Middle frontal gyrus (tissue), 1 donor: Measurements from ENCODE around the gene HIVEP2.

ENCODE experiments used
- DNase-seq: peaks from one replicate; pipeline ENCODE4 v3.0.0-alpha.2; 2015; ENCODE audit warnings: low spot score; ENCODE audit errors: extremely low spot score

Gene HIVEP2

DNA sequence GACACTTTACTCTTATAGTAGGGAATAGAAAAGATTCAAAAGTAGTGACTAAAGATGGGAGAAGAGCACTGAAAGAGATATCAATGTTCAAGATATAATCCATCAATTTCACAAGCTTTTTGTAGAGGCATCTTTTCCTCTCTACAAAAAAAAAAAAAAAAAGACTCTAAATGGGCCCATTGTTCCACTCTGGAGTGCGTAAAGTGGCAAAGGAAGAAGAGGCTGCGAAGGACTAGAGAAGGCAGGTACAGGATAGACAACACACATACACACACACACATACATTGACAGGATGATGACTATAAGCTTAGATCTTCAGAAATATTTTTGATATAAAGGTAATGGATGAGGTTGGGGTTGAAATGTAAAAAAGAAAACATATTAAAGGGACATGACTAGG lies 157.6 kb downstream of the HIVEP2 start:
- no peak for DNase-seq

DNA sequence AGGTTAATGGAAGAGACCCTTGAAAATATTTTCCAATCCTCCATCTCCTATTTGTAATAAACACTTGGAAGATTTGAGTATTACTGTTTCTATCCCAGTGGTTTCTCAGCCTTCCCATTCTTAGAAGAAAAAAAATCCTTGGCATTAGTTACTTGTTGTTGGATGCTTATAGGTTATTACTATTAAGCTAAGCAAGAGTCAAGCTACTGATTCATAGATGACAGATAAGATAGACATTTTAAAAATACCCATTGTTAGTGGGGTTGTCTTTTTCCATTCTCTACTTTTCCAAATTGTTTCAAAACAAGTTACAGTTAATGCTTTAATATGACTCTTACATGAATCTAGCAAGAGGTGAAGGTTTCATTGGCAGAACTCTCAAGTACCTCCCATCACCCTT lies 158.5 kb downstream of the HIVEP2 start:
- DNase-seq = no peak

DNA sequence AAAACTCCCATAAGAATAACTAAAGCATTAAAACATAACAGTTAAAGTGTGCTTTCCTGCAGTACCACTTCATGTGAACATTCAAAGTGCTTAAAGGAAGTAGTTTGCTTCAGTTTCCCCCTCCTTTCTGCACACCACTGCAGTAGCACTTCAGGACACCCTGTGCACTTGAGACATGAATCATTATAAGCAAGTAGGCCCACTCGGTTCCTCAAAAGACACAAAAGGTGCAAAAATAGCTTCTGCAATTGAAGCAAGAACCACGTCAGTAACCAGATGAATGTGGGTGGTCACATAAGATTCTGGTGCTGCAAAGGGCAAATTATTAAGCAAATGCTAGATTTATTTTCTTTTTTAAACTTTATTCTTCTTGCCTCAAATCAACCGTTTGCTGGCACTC lies 160.6 kb downstream of the HIVEP2 start:
- DNase-seq = peak; percentile 19

DNA sequence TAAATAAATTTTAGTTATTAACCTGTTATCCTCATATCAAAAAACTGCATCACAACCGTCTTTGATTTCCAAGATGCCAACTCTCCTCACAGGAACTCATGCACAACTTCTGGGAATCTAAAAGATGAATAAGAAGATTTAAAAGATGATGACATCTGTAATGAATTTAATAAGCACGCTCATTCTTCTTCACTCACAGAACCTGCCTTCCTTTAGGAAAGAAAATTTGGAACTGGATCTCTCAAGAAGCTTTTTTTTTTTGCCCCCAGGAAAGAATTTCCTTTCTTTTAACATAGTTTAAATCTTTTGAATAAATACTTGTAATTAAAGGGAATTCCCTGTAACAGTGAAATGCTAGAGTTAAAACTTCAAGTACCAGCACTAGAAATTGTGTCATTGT lies 161.5 kb downstream of the HIVEP2 start:
- no peak for DNase-seq

DNA sequence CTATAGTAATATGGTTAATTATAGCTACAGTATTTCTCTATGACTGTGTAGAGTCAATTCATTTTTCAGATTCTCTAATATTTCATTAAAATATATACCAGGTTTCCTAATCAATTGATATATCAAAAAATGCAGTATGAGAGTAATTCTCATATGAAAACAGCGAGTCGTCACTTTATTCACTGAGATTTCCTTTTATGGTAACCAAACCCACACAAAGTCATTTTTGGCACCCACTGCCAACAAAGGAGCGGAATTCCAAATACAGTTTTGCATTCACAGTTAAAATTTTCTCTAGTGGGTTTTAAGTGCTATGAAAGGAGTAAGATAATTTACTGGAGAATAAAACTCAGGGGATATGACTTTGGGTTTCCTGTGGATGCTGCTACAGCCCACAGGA lies 163.8 kb downstream of the HIVEP2 start:
- no peak for DNase-seq

DNA sequence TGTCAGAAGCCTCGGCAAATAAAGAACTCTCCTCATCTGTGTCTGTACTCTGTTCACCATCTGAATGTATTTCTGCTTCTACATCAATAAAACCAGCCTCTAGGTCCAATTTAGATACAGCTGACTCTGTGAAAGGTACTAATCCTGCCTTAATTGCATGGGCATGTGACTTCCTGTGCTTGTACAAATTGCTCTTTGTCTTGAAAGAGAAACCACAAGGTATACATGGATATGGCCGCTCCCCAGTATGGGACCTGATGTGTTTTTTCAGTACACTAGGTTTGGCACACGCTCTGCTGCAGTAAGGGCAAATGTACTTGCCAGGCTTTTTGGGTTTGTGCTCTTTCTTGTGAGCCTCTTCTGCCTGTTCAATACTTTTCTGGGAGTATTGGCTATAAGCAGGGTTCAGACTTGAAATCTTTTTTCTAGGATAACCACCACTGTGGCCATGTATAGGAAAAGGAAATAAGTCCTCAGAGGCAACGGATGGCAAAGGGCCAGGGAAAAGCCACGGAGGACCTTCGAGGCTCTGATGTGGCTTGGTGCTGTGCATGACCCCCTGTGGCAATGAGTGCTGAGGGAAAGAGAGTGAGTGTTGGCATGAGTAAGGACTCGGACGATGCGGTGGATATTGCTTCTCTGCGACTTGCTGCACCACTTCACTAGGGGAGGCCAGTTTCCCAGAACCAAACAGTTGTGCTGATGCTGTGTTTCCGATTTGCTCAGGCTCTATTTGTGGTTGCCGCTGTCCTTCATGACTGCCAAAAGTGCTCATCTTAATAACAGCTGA lies 170.9 kb downstream of the HIVEP2 start:
- no peak for DNase-seq

DNA sequence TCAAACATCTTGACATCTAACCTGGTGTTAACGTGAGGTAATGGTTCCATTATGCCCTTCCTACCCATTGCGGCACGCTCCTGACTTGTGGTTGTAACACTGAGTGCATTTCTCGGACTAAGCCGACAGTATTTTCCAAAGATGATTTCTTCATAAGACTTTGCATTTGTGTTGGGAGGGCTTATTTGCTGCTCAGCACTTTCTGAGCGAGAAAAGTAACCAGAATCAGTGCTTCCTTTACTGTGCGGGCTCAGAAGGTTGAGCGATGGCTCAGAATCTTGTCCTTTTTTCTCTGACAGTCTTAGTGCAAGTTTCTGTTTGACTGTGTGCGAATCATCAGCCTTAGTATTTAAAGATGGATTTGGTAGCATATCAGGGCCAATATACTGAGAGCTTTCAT lies 171.7 kb downstream of the HIVEP2 start:
- DNase-seq = no peak

DNA sequence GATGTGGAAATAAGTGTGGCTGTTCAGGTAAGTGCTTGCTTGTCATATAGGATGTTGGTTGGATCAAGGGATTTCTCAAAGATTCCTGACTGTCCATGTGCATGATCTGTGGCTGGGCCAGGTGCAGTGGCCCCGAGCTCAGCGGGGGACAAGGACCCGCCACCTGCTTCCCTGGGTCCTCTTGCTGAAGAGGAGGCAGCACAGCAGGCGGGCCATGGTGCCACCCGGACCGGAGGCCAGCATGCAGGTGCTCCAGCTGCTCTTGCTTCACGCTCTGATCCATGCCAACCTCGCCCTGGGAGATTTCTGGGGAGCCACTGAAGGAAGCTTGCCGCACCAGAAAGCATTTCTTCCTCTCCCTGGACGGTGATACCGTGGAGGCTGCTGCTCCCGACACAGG lies 173.8 kb downstream of the HIVEP2 start:
- DNase-seq = no peak

DNA sequence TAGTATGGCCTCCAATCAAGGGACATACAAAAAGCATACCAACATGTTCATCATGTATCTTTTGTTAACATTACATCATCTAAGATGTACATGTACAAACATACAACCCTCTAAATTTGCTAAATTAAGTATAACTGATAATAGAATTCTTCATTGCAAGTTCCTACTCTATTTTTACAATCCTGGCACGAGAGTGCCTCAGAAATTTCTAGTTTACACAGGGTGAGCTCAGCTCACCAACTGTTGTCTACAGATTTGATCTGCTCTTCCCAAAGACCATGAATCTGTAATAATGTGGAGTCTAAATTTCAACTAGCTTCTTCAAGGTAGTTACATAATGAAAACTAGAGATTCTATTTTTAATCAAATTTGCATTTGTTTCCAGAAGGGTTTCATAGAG lies 179.7 kb downstream of the HIVEP2 start:
- DNase-seq = no peak

DNA sequence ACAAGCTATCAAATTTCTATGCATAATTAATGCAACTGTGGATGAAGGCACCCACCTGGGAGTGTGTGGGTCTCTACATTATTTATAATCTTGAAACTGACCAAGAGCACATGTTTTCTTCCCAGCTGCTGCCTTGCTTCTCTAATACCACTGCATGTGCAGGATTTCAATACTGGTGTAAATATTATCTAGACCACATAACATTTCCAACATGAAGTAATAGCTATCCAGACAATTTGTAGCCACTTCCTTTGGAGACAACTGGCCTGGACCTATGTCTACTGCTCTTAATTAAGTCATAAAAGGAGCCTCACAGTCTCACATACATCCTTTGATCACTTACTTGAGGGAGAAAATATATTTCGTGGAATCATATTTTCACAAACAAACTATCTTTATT lies 180.7 kb downstream of the HIVEP2 start:
- DNase-seq = no peak

DNA sequence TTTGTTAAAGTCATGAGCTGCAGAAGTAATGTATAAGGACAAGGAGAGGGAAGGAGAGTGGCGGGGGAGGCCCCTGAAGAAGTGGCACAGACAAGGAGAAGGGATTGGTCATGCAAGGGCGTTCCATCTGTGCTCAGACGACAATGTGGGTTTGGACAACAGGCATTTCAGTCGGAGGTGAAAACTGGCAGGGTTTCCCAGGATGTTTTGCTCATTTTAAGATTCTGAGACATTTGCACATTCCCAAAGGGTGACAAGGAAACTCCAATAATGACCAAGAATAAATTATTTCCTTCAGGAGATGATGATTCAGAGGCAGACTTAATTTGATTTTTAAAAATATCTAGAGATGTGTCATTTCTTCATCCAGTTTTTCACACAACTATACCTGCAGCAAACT lies 181.8 kb downstream of the HIVEP2 start:
- no peak for DNase-seq

DNA sequence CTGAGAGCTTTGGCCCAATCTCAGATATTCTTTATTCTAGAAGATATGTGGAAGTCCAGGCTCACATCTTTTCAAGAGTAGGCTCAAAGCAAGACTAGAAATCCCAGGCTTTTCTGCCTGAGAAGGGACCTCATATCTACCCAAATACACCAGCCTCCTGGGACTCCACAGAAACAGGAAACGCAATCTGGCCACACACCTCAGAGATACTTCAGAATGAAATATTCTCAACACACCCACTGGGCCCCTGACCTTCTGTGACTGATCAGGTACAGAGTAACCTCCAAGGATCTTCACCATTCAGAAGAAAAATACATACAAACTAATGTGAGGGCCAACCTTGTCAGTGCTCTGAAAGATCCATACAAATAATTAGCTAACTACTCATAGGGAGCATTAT lies 183.2 kb downstream of the HIVEP2 start:
- no peak for DNase-seq

DNA sequence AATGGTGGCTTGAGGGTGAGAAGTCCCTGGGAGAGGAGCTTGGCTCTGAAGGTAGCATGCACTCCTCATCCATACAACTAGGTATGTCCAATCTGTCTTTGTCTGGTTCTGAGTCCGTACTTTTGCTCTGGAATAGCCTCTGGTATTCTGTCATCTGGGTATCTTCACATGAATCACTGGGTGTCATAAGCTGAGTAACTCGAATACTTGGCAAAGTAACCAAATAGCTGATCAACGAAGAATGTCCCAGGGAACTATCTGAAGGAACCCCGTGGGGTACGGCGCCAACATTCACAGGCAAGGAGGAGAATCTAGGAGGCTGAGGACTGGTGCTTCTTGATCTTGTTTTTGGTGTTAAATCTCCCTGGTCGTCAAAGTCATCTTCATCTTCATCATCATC lies 184.8 kb downstream of the HIVEP2 start:
- no peak for DNase-seq

DNA sequence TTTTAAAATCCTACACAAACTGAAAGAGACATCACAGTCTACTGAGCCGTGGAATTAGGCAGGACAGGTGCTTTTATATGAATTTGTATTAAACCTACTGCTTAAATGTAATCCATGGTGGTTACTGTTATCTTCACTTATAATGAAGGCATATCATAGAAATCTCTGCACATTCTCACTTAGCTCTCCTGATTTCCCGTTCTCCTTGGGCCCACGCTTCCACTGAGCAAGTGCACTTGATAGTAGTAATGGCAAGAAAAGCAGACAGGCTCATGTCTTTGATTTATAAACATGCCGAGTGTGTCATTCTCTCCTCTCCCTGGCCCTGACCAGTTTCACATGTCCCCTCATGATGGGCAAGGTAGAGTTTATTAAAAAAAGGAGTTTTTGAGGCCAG lies 186.3 kb downstream of the HIVEP2 start:
- DNase-seq = no peak

DNA sequence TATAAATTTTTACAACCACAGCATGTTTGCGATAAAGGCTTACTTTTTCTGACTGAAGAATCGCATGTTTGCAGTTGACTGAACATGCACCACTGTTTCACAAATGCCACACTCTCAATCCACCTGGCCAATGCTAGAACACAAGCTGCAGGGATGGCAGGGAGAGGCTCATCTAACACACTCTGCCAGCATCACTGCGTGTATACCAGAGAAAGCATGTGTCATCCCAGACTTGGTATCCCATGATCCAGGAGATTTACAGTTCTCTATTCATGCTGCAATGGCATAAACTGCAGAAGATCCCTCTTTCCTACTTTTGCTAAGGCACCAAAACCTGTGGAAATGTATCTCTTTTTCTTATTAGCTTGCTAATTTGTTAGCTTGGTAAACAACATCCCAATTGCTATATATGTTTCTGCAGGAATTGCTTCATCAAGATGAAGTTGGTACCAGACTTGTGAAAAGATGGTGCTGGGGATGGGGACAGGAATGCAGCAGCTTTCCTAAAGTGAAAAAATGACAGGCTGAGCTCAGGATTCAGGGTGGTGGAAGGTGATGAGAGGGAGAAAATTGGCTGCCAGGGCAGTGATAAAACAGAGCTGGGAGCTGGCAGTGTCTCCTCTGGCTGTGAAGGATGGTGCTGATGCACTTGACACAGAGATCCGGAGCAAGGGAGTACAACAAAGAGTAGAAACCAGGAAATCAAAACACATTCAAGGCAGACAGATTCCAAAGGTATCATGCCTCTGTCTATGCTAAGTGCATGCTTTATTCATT lies 186.9 kb downstream of the HIVEP2 start:
- DNase-seq = peak; percentile 28

DNA sequence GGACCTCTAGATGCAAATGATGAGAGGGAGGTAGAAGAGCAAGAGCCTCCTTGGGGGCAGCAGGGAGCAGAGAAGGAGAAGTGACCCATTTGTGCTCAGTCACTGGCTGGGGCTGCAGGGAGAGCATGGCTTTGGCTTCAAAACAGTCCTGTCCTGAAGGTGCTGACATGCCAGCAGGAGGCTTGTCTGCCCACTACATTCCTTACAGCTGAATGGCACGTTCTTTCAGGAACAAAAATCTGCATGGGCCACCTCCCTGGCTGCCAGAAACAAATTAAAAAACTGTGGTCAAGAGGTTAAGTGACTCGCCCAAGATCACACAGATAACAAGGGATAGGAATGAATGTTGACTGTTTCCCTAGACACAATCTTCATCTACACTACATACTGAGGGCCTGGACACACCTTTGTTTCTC lies 188.8 kb downstream of the HIVEP2 start:
- no peak for DNase-seq

DNA sequence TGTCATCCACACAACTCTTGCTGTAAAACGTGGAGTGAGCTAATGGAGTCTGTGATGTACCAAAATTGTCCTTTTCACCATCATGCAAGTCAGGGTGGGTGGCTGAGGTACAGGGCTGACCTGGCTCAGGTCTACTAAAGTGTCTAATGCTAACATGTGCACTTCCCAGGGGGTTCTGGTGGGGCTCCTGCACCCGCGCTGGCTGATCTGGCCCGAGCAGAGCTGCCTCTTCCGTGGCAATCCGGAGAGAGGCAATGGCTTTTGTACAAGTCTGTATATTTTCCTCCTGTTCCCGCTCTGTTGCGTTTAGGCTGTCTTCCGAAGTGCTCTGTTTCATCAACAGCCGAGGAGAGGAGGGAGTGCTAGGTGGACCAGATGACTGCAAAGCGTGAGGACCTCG lies 191.8 kb downstream of the HIVEP2 start:
- DNase-seq = no peak

DNA sequence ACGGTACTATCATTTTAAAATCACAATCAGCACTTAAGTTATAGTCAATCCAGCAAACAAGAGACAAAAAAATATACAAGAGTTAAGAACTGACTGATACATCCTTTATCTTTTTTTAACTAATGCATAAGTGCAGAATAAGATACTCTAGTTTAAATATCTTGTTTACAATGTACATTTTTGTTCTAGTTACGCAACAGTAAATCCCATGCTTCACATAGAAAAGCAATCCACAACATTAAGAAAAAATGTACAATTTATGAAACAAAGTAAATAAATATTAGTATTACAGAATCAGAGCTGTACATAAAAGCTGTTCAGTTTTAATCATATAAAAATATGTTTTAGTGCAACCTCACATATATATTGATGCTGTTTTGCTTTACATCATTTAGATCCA lies 192.6 kb downstream of the HIVEP2 start:
- DNase-seq = no peak

DNA sequence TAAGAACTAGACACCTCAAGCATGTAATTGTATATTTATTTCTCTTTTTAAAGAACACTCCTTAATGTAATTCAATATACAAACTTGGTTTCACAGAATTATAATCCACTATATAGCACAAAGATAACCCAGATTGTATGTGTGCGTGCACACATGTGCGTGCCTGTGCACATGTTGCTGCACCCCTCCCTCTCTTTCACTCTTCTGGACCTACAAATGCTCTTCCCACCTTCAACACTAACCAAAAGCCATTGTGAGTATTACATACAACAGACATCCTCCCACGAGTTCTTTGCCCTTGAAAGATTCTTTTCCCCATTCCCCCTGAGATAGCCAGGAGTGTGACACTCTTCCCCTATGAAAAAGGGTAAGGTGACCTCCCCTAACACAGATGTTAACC lies 193.5 kb downstream of the HIVEP2 start:
- no peak for DNase-seq

DNA sequence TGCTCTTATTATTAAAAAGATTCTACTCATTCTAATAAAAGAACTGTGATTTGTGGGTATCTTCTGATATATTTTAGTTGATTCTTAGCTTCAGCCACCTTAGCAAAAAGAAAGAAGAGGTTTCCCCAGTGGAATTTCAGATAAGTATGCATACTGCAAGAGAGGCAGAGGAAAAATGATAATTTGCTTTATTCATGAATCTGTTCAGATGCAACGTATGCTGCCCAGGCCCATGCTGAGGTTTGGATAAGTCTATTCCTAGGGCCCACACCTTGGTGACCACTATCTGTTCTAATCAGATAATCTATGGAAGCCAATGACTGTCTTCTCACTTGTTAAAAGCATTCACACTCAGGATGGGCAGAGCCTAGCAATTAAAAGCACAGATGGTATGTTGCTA lies 194.0 kb downstream of the HIVEP2 start:
- no peak for DNase-seq

DNA sequence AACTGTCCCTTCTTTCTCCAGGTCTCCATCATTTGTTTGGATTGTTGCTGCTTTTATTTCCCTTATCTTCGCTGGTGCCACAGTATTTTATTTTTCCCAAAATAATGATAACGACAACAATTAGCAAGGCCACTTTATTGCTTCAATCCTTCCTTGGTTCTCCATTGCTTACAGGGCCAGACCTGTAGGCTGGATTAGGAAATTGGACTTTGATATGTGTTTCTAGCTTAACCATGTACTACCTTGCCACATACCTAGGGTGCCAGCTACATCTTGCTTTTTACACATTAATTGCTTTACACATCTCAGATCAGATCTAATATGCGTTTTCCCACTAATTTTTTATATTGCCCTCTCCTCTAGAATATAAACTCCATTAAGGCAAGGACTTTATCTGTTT lies 195.4 kb downstream of the HIVEP2 start:
- DNase-seq = no peak

DNA sequence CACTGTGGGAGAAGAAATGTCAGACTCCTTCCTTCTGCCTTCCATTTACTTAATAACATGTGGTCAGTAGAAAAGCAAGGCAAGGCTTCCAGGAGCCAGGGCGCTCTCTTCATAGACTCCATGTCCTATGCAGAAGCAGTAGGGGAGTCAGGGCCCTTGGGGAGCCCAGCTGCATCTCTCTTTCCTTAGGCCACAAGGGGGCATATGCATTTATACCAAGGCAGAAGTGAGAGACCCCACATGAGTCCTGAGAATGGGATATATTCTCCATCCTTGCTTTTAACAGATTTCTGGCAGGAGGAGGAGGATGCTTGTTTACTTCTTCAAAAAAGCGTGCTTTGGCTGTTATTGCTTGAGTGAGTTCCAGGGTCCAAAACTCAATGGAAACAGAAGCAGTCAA lies 198.5 kb downstream of the HIVEP2 start:
- DNase-seq = no peak

DNA sequence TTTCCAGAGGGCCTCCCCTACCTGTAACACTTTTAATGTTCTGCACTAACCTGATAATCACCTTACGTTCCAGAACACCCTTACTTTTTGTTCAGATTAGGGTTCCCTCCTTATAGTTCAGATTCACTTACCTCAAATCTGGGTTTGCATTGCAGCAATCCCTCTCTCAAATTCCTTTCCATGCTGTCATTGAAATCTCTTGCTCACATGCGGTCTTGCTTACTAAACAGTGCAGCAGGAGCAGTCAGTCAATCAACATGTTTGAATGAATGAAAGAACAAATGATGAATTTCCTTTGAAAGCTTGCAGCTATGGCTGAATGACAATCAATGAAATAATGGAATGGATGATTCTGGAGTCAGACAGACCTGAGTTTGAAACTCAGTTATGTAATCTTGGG lies 200.1 kb downstream of the HIVEP2 start:
- no peak for DNase-seq
